ENCODE results near the gene TADA2A.

Gene TADA2A

GRCh38 chr17:37521821-37522220 lies 115.1 kb downstream of the TADA2A start:
- no peak for DNase-seq (ENCODE audit: low read depth in 2 of 2)

GRCh38 chr17:37523715-37524219 lies 117.1 kb downstream of the TADA2A start:
- DNase-seq (ENCODE audit: low read depth in 2 of 2): no peak

GRCh38 chr17:37527249-37527851 lies 120.7 kb downstream of the TADA2A start:
- no peak for DNase-seq (ENCODE audit: low read depth in 2 of 2)
